ENCODE data around the gene VDAC1.

Gene VDAC1

GRCh38 chr5:133985540-133986180, 19.1 kb downstream of the VDAC1 start:
- no peak for TF ChIP-seq REST (IDR thresholded peaks at IDR 0.05; ENCODE audit: low read depth)
- TF ChIP-seq YY1 (IDR thresholded peaks at IDR 0.05; ENCODE audit: low read depth): no peak
- no peak for TF ChIP-seq EGR1 (IDR thresholded peaks at IDR 0.05)
- TF ChIP-seq TAF1 (IDR thresholded peaks at IDR 0.05; ENCODE audit: low read depth): no peak
- no peak for TF ChIP-seq CEBPB (IDR thresholded peaks at IDR 0.05)
- TF ChIP-seq USF1 (IDR thresholded peaks at IDR 0.05): no peak
- TF ChIP-seq TCF12 (IDR thresholded peaks at IDR 0.05; ENCODE audit: low read depth): no peak
- TF ChIP-seq MAX (IDR thresholded peaks at IDR 0.05): no peak
- TF ChIP-seq RAD21 (IDR thresholded peaks at IDR 0.05; ENCODE audit: low read depth): no peak
- no peak for TF ChIP-seq CREB1 (IDR thresholded peaks at IDR 0.05; ENCODE audit: low read depth)
- no peak for TF ChIP-seq FOXM1 (IDR thresholded peaks at IDR 0.05; ENCODE audit: borderline replicate concordance, low read depth)
- TF ChIP-seq TEAD4 (IDR thresholded peaks at IDR 0.05): no peak
- no peak for TF ChIP-seq NFIC (IDR thresholded peaks at IDR 0.05)
- no peak for TF ChIP-seq ZBTB7A (IDR thresholded peaks at IDR 0.05; ENCODE audit: low read depth)

GRCh38 chr5:133983674-133984073, 21.1 kb downstream of the VDAC1 start:
- TF ChIP-seq FOXM1 (IDR thresholded peaks at IDR 0.05; ENCODE audit: borderline replicate concordance, low read depth) (no peak), CREB1 (IDR thresholded peaks at IDR 0.05; ENCODE audit: low read depth) (no peak), USF1 (IDR thresholded peaks at IDR 0.05) (no peak), EGR1 (IDR thresholded peaks at IDR 0.05) (no peak), REST (IDR thresholded peaks at IDR 0.05; ENCODE audit: low read depth) (no peak), EP300 (IDR thresholded peaks at IDR 0.05; ENCODE audit: borderline replicate concordance) (no peak), MAX (IDR thresholded peaks at IDR 0.05) (no peak), ZBTB7A (IDR thresholded peaks at IDR 0.05; ENCODE audit: low read depth) (no peak), YY1 (IDR thresholded peaks at IDR 0.05; ENCODE audit: low read depth) (no peak), CEBPB (IDR thresholded peaks at IDR 0.05) (no peak), RAD21 (IDR thresholded peaks at IDR 0.05; ENCODE audit: low read depth) (no peak), TAF1 (IDR thresholded peaks at IDR 0.05; ENCODE audit: low read depth) (no peak), TEAD4 (IDR thresholded peaks at IDR 0.05) (no peak), TCF12 (IDR thresholded peaks at IDR 0.05; ENCODE audit: low read depth) (no peak), NFIC (IDR thresholded peaks at IDR 0.05) (no peak)

- TF ChIP-seq RAD21 (IDR thresholded peaks at IDR 0.05; ENCODE audit: low read depth) (no peak), MAX (IDR thresholded peaks at IDR 0.05) (no peak), YY1 (IDR thresholded peaks at IDR 0.05; ENCODE audit: low read depth) (no peak), REST (IDR thresholded peaks at IDR 0.05; ENCODE audit: low read depth) (no peak), TEAD4 (IDR thresholded peaks at IDR 0.05) (no peak)
Observed at GRCh38 chr5:133981714-133982113, 23.1 kb downstream of the VDAC1 start.

- TF ChIP-seq EGR1 (IDR thresholded peaks at IDR 0.05) (no peak), USF1 (IDR thresholded peaks at IDR 0.05) (no peak), FOXM1 (IDR thresholded peaks at IDR 0.05; ENCODE audit: borderline replicate concordance, low read depth) (no peak), NFIC (IDR thresholded peaks at IDR 0.05) (no peak), YY1 (IDR thresholded peaks at IDR 0.05; ENCODE audit: low read depth) (no peak), EP300 (IDR thresholded peaks at IDR 0.05; ENCODE audit: borderline replicate concordance) (no peak), RAD21 (IDR thresholded peaks at IDR 0.05; ENCODE audit: low read depth) (no peak), TCF12 (IDR thresholded peaks at IDR 0.05; ENCODE audit: low read depth) (no peak), CREB1 (IDR thresholded peaks at IDR 0.05; ENCODE audit: low read depth) (no peak), ZBTB7A (IDR thresholded peaks at IDR 0.05; ENCODE audit: low read depth) (no peak), TAF1 (IDR thresholded peaks at IDR 0.05; ENCODE audit: low read depth) (no peak)
Observed at GRCh38 chr5:133980652-133981051, 24.1 kb downstream of the VDAC1 start.
